MM.1S (cell line): ENCODE results near the gene SFXN5.

Source experiments
- DNase-seq: peaks from one replicate; pipeline ENCODE4 v3.0.0-alpha.2; 2015
- H2AFZ ChIP-seq: fragments of 300-600 bp; sonication (generic); 2 replicates; pipeline ENCODE4 v1.6.0; 2016; ENCODE audit warnings: antibody characterized with exemption, low read length
- H3F3A ChIP-seq: fragments of 300-600 bp; sonication (generic); 2 replicates; pipeline ENCODE4 v1.6.1; 2016; ENCODE audit warnings: mild to moderate bottlenecking, antibody characterized with exemption, low read length, moderate library complexity, mixed read lengths; ENCODE audit not compliant: insufficient read depth
- H3K27ac ChIP-seq: fragments of 300-600 bp; sonication (generic); 2 replicates; pipeline ENCODE4 v1.5.1; 2016; ENCODE audit warnings: mild to moderate bottlenecking, low read length
- H3K27me3 ChIP-seq: fragments of 300-600 bp; sonication (generic); replicated peaks from 2 replicates; pipeline ENCODE4 v1.6.0; 2016; ENCODE audit warnings: low read length; ENCODE audit not compliant: insufficient read depth
- H3K36me3 ChIP-seq: fragments of 300-600 bp; sonication (generic); replicated peaks from 2 replicates; pipeline ENCODE4 v1.6.1; 2016; ENCODE audit warnings: mild to moderate bottlenecking, low read length, mixed read lengths; ENCODE audit not compliant: insufficient read depth
- H3K4me1 ChIP-seq: fragments of 300-600 bp; sonication (generic); 2 replicates; pipeline ENCODE4 v1.6.1; 2016; ENCODE audit warnings: low read length, mixed read lengths
- H3K4me2 ChIP-seq: fragments of 300-600 bp; sonication (generic); 2 replicates; pipeline ENCODE4 v1.6.0; 2016; ENCODE audit warnings: low read depth, low read length
- H3K4me3 ChIP-seq: fragments of 300-600 bp; sonication (generic); 2 replicates; pipeline ENCODE4 v1.5.1; 2016; ENCODE audit warnings: low read length, mixed read lengths
- H3K79me2 ChIP-seq: fragments of 300-600 bp; sonication (generic); 2 replicates; pipeline ENCODE4 v1.6.1; 2016; ENCODE audit warnings: mixed run types, low read length, mixed read lengths
- H3K9ac ChIP-seq: fragments of 300-600 bp; sonication (generic); 2 replicates; pipeline ENCODE4 v1.6.1; 2016; ENCODE audit warnings: low read length, mixed read lengths
- H3K9me2 ChIP-seq: fragments of 300-600 bp; sonication (generic); replicated peaks from 2 replicates; pipeline ENCODE4 v1.6.1; 2016; ENCODE audit warnings: mild to moderate bottlenecking, low read length, mixed read lengths; ENCODE audit not compliant: insufficient read depth
- H3K9me3 ChIP-seq: fragments of 300-600 bp; sonication (generic); replicated peaks from 2 replicates; pipeline ENCODE4 v1.6.1; 2016; ENCODE audit warnings: mild to moderate bottlenecking, low read length, mixed read lengths; ENCODE audit not compliant: insufficient read depth
- H4K20me1 ChIP-seq: fragments of 300-600 bp; sonication (generic); 2 replicates; pipeline ENCODE4 v1.6.1; 2016; ENCODE audit warnings: mild to moderate bottlenecking, low read length, moderate library complexity, mixed read lengths; ENCODE audit not compliant: insufficient read depth
- CTCF ChIP-seq: fragments of 300-600 bp; sonication (generic); IDR thresholded peaks from 2 replicates; pipeline ENCODE4 v1.5.1; 2016; ENCODE audit warnings: antibody characterized with exemption, low read length, mixed read lengths
- EZH2 ChIP-seq: fragments of 300-600 bp; sonication (generic); optimal IDR thresholded peaks from 2 replicates; pipeline ENCODE3; 2017; ENCODE audit warnings: low read depth, mild to moderate bottlenecking, antibody characterized with exemption, low read length, mixed read lengths
- EZH2phosphoT487 ChIP-seq: fragments of 300-600 bp; sonication (generic); IDR thresholded peaks from 2 replicates; pipeline ENCODE4 v1.6.1; 2018; ENCODE audit warnings: antibody characterized with exemption, low read length

SFXN5 gene

GRCh38 chr2:72927619-72928550 is 143.6 kb downstream of the SFXN5 start:
- no peak for DNase-seq
- no peak overlapping the region for H3K9ac ChIP-seq
- H3K27me3 ChIP-seq, result peaks cover 46% of the 10 kb centered on the region
- no peaks in the 10 kb centered on the region for H3K9me3 ChIP-seq
- no peaks in the 10 kb centered on the region for H3F3A ChIP-seq
- H3K27ac ChIP-seq, result no peak overlapping the region
- H4K20me1 ChIP-seq, result no peaks in the 10 kb centered on the region
- no peak overlapping the region for H3K4me3 ChIP-seq
- no peaks in the 10 kb centered on the region for H3K4me1 ChIP-seq
- TF ChIP-seq CTCF, result no peak
- TF ChIP-seq EZH2, result no peak
- no peak for TF ChIP-seq EZH2phosphoT487
- no peaks in the 10 kb centered on the region for H3K36me3 ChIP-seq
- no peaks in the 10 kb centered on the region for H3K9me2 ChIP-seq
- no peaks in the 10 kb centered on the region for H3K79me2 ChIP-seq
- H2AFZ ChIP-seq, result no peak overlapping the region
- H3K4me2 ChIP-seq, result no peak overlapping the region

- Histone ChIP-seq H3K4me2 (no peak overlapping the region), H3K4me1 (no peaks in the 10 kb centered on the region), H3F3A (no peaks in the 10 kb centered on the region), H3K79me2 (no peaks in the 10 kb centered on the region), H3K36me3 (no peaks in the 10 kb centered on the region), H3K4me3 (no peak overlapping the region), H2AFZ (no peak overlapping the region), H3K9me3 (no peaks in the 10 kb centered on the region), H3K9ac (no peak overlapping the region), H3K27ac (no peak overlapping the region), H4K20me1 (no peaks in the 10 kb centered on the region), H3K27me3 (peaks cover 55% of the 10 kb centered on the region), H3K9me2 (no peaks in the 10 kb centered on the region)
- DNase-seq, result no peak
- TF ChIP-seq EZH2phosphoT487 (no peak), CTCF (no peak), EZH2 (no peak)
These were observed 144.6 kb downstream of the SFXN5 start for GRCh38 chr2:72926811-72927465.

- Histone ChIP-seq H3F3A (no peaks in the 10 kb centered on the region), H3K9me2 (no peaks in the 10 kb centered on the region), H3K27me3 (peaks cover 61% of the 10 kb centered on the region), H3K4me2 (no peak overlapping the region), H3K9ac (no peak overlapping the region), H3K9me3 (no peaks in the 10 kb centered on the region), H2AFZ (no peak overlapping the region), H3K4me3 (no peak overlapping the region), H3K4me1 (no peaks in the 10 kb centered on the region), H3K79me2 (no peaks in the 10 kb centered on the region), H3K27ac (no peak overlapping the region), H3K36me3 (no peaks in the 10 kb centered on the region), H4K20me1 (no peaks in the 10 kb centered on the region)
- DNase-seq, result no peak
- TF ChIP-seq EZH2, result no peak
- no peak for TF ChIP-seq CTCF
- no peak for TF ChIP-seq EZH2phosphoT487
These were observed 145.1 kb downstream of the SFXN5 start for GRCh38 chr2:72926368-72926767.
